SK-N-SH (cell line): ENCODE results near the gene NUDT16.

Experiments
- CHD2 ChIP-seq: fragments of 150-350 bp; IDR thresholded peaks from 2 replicates; pipeline ENCODE4 v1.6.1; 2018; ENCODE audit warnings: low read length; ENCODE audit not compliant: partially characterized antibody
- EP300 ChIP-seq, 2 experiments: IDR thresholded peaks; 2 replicates each; pipeline versions ENCODE4 v1.4.0 to v1.6.1; 2012; ENCODE audit warnings: borderline replicate concordance in 1 of 2, low read depth in 1 of 2, low read length in 1 of 2
- EZH2phosphoT487 ChIP-seq: fragments of 200-600 bp; sonication (generic); IDR thresholded peaks from 2 replicates; pipeline ENCODE4 v1.6.1; 2017; ENCODE audit warnings: low read depth, mixed run types, mild to moderate bottlenecking, antibody characterized with exemption, moderate library complexity, borderline replicate concordance
- JUND ChIP-seq: IDR thresholded peaks from 2 replicates; pipeline ENCODE4 v1.4.0; 2012
- NRF1 ChIP-seq: IDR thresholded peaks from 2 replicates; pipeline ENCODE4 v1.6.1; 2012; ENCODE audit warnings: low read depth, mild to moderate bottlenecking, low read length
- POLR2AphosphoS5 ChIP-seq: IDR thresholded peaks from 2 replicates; pipeline ENCODE4 v1.6.1; 2012; ENCODE audit warnings: low read depth, low read length
- SIN3A ChIP-seq: IDR thresholded peaks from 2 replicates; pipeline ENCODE4 v1.6.1; 2012; ENCODE audit warnings: low read depth, mild to moderate bottlenecking, low read length, moderate library complexity, borderline replicate concordance
- TAF1 ChIP-seq: IDR thresholded peaks from 2 replicates; pipeline ENCODE4 v1.6.1; 2012; ENCODE audit warnings: low read depth, mild to moderate bottlenecking, low read length, moderate library complexity, borderline replicate concordance
- TCF12 ChIP-seq: IDR thresholded peaks from 2 replicates; pipeline ENCODE4 v1.4.0; 2012
- TEAD4 ChIP-seq: IDR thresholded peaks from 2 replicates; pipeline ENCODE4 v1.4.0; 2012; ENCODE audit warnings: mild to moderate bottlenecking, borderline replicate concordance; ENCODE audit not compliant: insufficient read depth
- YY1 ChIP-seq: IDR thresholded peaks from 2 replicates; pipeline ENCODE4 v1.4.0; 2012; ENCODE audit warnings: low read depth, mild to moderate bottlenecking
- TF ChIP-seq, protein P1 (sequence below): IDR thresholded peaks from 2 replicates; pipeline ENCODE4 v1.6.1; 2012; ENCODE audit warnings: mild to moderate bottlenecking, low read depth, low read length, moderate library complexity
- TF ChIP-seq, protein P2 (sequence below): fragments of 200-600 bp; sonication (generic); IDR thresholded peaks from 2 replicates; pipeline ENCODE4 v1.6.1; 2017; ENCODE audit warnings: antibody characterized with exemption, mild to moderate bottlenecking, moderate library complexity
- TF ChIP-seq, protein P3 (sequence below): fragments of 150-350 bp; IDR thresholded peaks from 2 replicates; pipeline ENCODE4 v1.6.1; 2017; ENCODE audit warnings: antibody characterized with exemption, low read length, low read depth, borderline replicate concordance

DNA sequence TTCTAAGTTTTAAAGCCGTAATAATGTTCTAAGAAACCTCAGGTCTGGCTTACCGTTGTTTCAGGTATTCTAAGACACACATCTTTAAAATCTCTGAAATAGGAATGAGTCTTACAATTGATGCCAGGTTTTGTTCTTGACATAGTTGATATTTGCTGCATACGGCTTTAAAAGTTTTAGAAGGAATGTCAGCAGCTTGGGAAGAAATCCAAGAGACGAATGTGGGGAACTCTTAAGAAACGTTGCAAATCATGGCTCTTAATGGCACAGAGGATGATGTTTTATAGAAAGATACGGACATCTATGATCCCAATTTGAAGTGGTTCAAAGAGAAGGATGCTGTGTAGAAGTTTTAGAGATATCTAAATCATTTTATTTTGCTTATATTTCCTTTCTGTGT is 11.5 kb downstream of the NUDT16 start:
- TF ChIP-seq TAF1, result no peak
- TF ChIP-seq, protein P1, sequence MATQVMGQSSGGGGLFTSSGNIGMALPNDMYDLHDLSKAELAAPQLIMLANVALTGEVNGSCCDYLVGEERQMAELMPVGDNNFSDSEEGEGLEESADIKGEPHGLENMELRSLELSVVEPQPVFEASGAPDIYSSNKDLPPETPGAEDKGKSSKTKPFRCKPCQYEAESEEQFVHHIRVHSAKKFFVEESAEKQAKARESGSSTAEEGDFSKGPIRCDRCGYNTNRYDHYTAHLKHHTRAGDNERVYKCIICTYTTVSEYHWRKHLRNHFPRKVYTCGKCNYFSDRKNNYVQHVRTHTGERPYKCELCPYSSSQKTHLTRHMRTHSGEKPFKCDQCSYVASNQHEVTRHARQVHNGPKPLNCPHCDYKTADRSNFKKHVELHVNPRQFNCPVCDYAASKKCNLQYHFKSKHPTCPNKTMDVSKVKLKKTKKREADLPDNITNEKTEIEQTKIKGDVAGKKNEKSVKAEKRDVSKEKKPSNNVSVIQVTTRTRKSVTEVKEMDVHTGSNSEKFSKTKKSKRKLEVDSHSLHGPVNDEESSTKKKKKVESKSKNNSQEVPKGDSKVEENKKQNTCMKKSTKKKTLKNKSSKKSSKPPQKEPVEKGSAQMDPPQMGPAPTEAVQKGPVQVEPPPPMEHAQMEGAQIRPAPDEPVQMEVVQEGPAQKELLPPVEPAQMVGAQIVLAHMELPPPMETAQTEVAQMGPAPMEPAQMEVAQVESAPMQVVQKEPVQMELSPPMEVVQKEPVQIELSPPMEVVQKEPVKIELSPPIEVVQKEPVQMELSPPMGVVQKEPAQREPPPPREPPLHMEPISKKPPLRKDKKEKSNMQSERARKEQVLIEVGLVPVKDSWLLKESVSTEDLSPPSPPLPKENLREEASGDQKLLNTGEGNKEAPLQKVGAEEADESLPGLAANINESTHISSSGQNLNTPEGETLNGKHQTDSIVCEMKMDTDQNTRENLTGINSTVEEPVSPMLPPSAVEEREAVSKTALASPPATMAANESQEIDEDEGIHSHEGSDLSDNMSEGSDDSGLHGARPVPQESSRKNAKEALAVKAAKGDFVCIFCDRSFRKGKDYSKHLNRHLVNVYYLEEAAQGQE, result no peak
- TF ChIP-seq JUND, result no peak
- no peak for TF ChIP-seq SIN3A
- TF ChIP-seq, protein P2, sequence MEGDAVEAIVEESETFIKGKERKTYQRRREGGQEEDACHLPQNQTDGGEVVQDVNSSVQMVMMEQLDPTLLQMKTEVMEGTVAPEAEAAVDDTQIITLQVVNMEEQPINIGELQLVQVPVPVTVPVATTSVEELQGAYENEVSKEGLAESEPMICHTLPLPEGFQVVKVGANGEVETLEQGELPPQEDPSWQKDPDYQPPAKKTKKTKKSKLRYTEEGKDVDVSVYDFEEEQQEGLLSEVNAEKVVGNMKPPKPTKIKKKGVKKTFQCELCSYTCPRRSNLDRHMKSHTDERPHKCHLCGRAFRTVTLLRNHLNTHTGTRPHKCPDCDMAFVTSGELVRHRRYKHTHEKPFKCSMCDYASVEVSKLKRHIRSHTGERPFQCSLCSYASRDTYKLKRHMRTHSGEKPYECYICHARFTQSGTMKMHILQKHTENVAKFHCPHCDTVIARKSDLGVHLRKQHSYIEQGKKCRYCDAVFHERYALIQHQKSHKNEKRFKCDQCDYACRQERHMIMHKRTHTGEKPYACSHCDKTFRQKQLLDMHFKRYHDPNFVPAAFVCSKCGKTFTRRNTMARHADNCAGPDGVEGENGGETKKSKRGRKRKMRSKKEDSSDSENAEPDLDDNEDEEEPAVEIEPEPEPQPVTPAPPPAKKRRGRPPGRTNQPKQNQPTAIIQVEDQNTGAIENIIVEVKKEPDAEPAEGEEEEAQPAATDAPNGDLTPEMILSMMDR, result no peak
- no peak for TF ChIP-seq YY1
- TF ChIP-seq POLR2AphosphoS5, result no peak
- no peak for TF ChIP-seq TEAD4
- no peak for TF ChIP-seq EZH2phosphoT487
- no peak for TF ChIP-seq TCF12
- TF ChIP-seq EP300 (IDR thresholded peaks at IDR 0.05; ENCODE audit: borderline replicate concordance in 1 of 2, low read depth in 1 of 2, low read length in 1 of 2), result no peak
- TF ChIP-seq, protein P3, sequence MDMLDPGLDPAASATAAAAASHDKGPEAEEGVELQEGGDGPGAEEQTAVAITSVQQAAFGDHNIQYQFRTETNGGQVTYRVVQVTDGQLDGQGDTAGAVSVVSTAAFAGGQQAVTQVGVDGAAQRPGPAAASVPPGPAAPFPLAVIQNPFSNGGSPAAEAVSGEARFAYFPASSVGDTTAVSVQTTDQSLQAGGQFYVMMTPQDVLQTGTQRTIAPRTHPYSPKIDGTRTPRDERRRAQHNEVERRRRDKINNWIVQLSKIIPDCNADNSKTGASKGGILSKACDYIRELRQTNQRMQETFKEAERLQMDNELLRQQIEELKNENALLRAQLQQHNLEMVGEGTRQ, result no peak
- TF ChIP-seq CHD2, result no peak
- TF ChIP-seq NRF1, result no peak
